Memory B cell (primary cell): ENCODE results near the gene CRISPLD2.
"Not testable (repeated sequence)": the region's sequence is repeated elsewhere in the genome, so short reads cannot be mapped to it uniquely, and the experiment has no call there.

Source experiments
- ATAC-seq: fragments of 150-1000 bp; cut with Tn5 transposase; 2 replicates; pipeline ENCODE4 v1.10.0; 2021; ENCODE audit warnings: low read depth, mild to moderate bottlenecking, moderate library complexity
- DNase-seq, 2 donors: peaks; one replicate each; pipeline ENCODE4 v3.0.0; 2022; ENCODE audit warnings: low spot score in 2 of 2
- H3K27ac Mint-ChIP-seq: one replicate; pipeline ENCODE4 v1.8.0; 2022; ENCODE audit warnings: mild to moderate bottlenecking, moderate library complexity, mixed read lengths
- H3K27me3 Mint-ChIP-seq: one replicate; pipeline ENCODE4 v1.8.0; 2022; ENCODE audit warnings: mixed read lengths
- H3K36me3 Mint-ChIP-seq: one replicate; pipeline ENCODE4 v1.8.0; 2022; ENCODE audit warnings: mild to moderate bottlenecking, mixed read lengths
- H3K4me1 Mint-ChIP-seq: one replicate; pipeline ENCODE4 v1.8.0; 2022; ENCODE audit warnings: mixed read lengths
- H3K4me3 Mint-ChIP-seq: one replicate; pipeline ENCODE4 v1.8.0; 2022; ENCODE audit warnings: mild to moderate bottlenecking, moderate library complexity, mixed read lengths
- H3K9me3 Mint-ChIP-seq: one replicate; pipeline ENCODE4 v1.8.0; 2022; ENCODE audit warnings: mixed read lengths

The CRISPLD2 gene

GRCh38 chr16:84821728-84822689 lies 2.2 kb downstream of the CRISPLD2 start:
- Mint-ChIP-seq H3K4me3 (no peak overlapping the region), H3K27ac (no peak overlapping the region), H3K4me1 (peaks cover 8% of the 10 kb centered on the region), H3K36me3 (peaks cover 2% of the 10 kb centered on the region), H3K27me3 (peaks cover 39% of the 10 kb centered on the region), H3K9me3 (no peaks in the 10 kb centered on the region)
- ATAC-seq (no peak), DNase-seq (no peak)

GRCh38 chr16:84822990-84823389 lies 3.2 kb downstream of the CRISPLD2 start:
- no peak for ATAC-seq
- Mint-ChIP-seq H3K4me1 (peaks cover 8% of the 10 kb centered on the region), H3K4me3 (no peak overlapping the region), H3K27me3 (peaks cover 39% of the 10 kb centered on the region), H3K27ac (no peak overlapping the region), H3K36me3 (peaks cover 2% of the 10 kb centered on the region), H3K9me3 (no peaks in the 10 kb centered on the region)
- no peak for DNase-seq

GRCh38 chr16:84823484-84823883 lies 3.7 kb downstream of the CRISPLD2 start:
- ATAC-seq (no peak), DNase-seq (no peak)
- H3K9me3 Mint-ChIP-seq = no peaks in the 10 kb centered on the region
- no peak overlapping the region for H3K27ac Mint-ChIP-seq
- peaks cover 39% of the 10 kb centered on the region for H3K27me3 Mint-ChIP-seq
- peaks cover 2% of the 10 kb centered on the region for H3K36me3 Mint-ChIP-seq
- H3K4me3 Mint-ChIP-seq = no peak overlapping the region
- H3K4me1 Mint-ChIP-seq = peaks cover 8% of the 10 kb centered on the region

GRCh38 chr16:84823926-84824325 lies 4.1 kb downstream of the CRISPLD2 start:
- Mint-ChIP-seq H3K4me1 (peaks cover 8% of the 10 kb centered on the region), H3K9me3 (no peaks in the 10 kb centered on the region), H3K36me3 (peaks cover 2% of the 10 kb centered on the region), H3K27ac (no peak overlapping the region), H3K4me3 (no peak overlapping the region), H3K27me3 (peaks cover 37% of the 10 kb centered on the region)
- ATAC-seq = no peak
- no peak for DNase-seq

- DNase-seq (no peak), ATAC-seq (no peak)
- Mint-ChIP-seq H3K9me3 (no peaks in the 10 kb centered on the region), H3K36me3 (peaks cover 2% of the 10 kb centered on the region), H3K27me3 (peaks cover 28% of the 10 kb centered on the region), H3K4me3 (no peak overlapping the region), H3K4me1 (no peaks in the 10 kb centered on the region), H3K27ac (no peak overlapping the region)
These were observed 6.2 kb downstream of the CRISPLD2 start for GRCh38 chr16:84825896-84826557.

- Mint-ChIP-seq H3K36me3 (peaks cover 2% of the 10 kb centered on the region), H3K4me1 (no peaks in the 10 kb centered on the region), H3K27me3 (peaks cover 26% of the 10 kb centered on the region), H3K9me3 (no peaks in the 10 kb centered on the region), H3K4me3 (no peak overlapping the region), H3K27ac (no peak overlapping the region)
- ATAC-seq = no peak
- DNase-seq = no peak
These were observed 6.8 kb downstream of the CRISPLD2 start for GRCh38 chr16:84826558-84826941.

- H3K27me3 Mint-ChIP-seq = peaks cover 21% of the 10 kb centered on the region
- no peak for ATAC-seq
- H3K36me3 Mint-ChIP-seq = peaks cover 2% of the 10 kb centered on the region
- no peaks in the 10 kb centered on the region for H3K9me3 Mint-ChIP-seq
- H3K4me3 Mint-ChIP-seq = no peak overlapping the region
- H3K27ac Mint-ChIP-seq = no peak overlapping the region
- no peak for DNase-seq
- no peaks in the 10 kb centered on the region for H3K4me1 Mint-ChIP-seq
These were observed 7.4 kb downstream of the CRISPLD2 start for GRCh38 chr16:84827131-84827574.

- Mint-ChIP-seq H3K36me3 (peaks cover 1% of the 10 kb centered on the region), H3K4me3 (no peak overlapping the region), H3K9me3 (no peaks in the 10 kb centered on the region), H3K27ac (no peak overlapping the region), H3K4me1 (no peaks in the 10 kb centered on the region), H3K27me3 (peaks cover 16% of the 10 kb centered on the region)
- DNase-seq (no peak), ATAC-seq (no peak)
These were observed 8.1 kb downstream of the CRISPLD2 start for GRCh38 chr16:84827897-84828296.

GRCh38 chr16:84828322-84828721 lies 8.5 kb downstream of the CRISPLD2 start:
- no peaks in the 10 kb centered on the region for H3K36me3 Mint-ChIP-seq
- H3K27me3 Mint-ChIP-seq = peaks cover 14% of the 10 kb centered on the region
- no peaks in the 10 kb centered on the region for H3K4me1 Mint-ChIP-seq
- H3K27ac Mint-ChIP-seq = no peak overlapping the region
- ATAC-seq (no peak), DNase-seq (no peak)
- H3K9me3 Mint-ChIP-seq = no peaks in the 10 kb centered on the region
- H3K4me3 Mint-ChIP-seq = no peak overlapping the region

GRCh38 chr16:84829168-84829965 lies 9.6 kb downstream of the CRISPLD2 start:
- no peaks in the 10 kb centered on the region for H3K36me3 Mint-ChIP-seq
- H3K27ac Mint-ChIP-seq = no peak overlapping the region
- DNase-seq = no peak
- peaks cover 15% of the 10 kb centered on the region for H3K27me3 Mint-ChIP-seq
- H3K4me1 Mint-ChIP-seq = no peaks in the 10 kb centered on the region
- H3K9me3 Mint-ChIP-seq = no peaks in the 10 kb centered on the region
- no peak for ATAC-seq
- H3K4me3 Mint-ChIP-seq = no peak overlapping the region

- Mint-ChIP-seq H3K4me3 (no peak overlapping the region), H3K27ac (no peak overlapping the region), H3K36me3 (no peaks in the 10 kb centered on the region), H3K4me1 (no peaks in the 10 kb centered on the region), H3K9me3 (no peaks in the 10 kb centered on the region), H3K27me3 (peaks cover 12% of the 10 kb centered on the region)
- ATAC-seq = no peak
- no peak for DNase-seq
These were observed 11.1 kb downstream of the CRISPLD2 start for GRCh38 chr16:84830765-84831384.

GRCh38 chr16:84831728-84832127 lies 11.9 kb downstream of the CRISPLD2 start:
- H3K27ac Mint-ChIP-seq, H3K4me1 Mint-ChIP-seq, ATAC-seq, H3K4me3 Mint-ChIP-seq, H3K36me3 Mint-ChIP-seq, H3K9me3 Mint-ChIP-seq, DNase-seq: not testable (repeated sequence)
- peaks cover 14% of the 10 kb centered on the region for H3K27me3 Mint-ChIP-seq

GRCh38 chr16:84832488-84833143 lies 12.8 kb downstream of the CRISPLD2 start:
- ATAC-seq (no peak), DNase-seq (no peak)
- Mint-ChIP-seq H3K9me3 (no peaks in the 10 kb centered on the region), H3K4me1 (no peaks in the 10 kb centered on the region), H3K27ac (no peak overlapping the region), H3K36me3 (no peaks in the 10 kb centered on the region), H3K4me3 (no peak overlapping the region), H3K27me3 (peaks cover 12% of the 10 kb centered on the region)
